ENCODE data around the gene TAC3. TPM values are rescaled to one million over a fixed set of nuclear protein-coding genes. Genes with fewer than 3 reads are reported as not detected.

TAC3 gene
- total RNA-seq, 3 donors from 2014 or later: 0.81 to 2.0 (median 1.8) TPM

DNA sequence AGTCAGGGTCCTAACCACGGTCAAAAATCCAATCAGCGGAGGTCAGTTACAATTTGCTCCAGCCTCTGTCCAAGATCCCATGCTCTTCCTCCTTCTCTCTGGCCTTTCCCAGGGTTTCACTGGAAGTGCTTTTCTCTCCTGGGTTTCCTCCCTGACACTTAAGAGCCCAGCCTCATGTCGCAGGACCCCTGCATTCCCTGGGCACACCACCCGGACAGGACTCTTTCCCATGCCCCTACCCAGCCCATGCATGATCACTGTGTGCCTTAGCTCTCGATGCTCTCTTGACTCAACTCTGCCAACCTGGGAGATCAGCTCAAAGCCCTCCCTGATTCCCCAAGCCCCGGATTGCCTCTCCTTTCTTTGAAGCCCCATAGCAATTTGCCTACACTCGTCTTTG is 15.5 kb upstream of the TAC3 start:
- no peaks in the 10 kb centered on the region for H3K9me3 ChIP-seq
- H3K4me3 ChIP-seq: no peak overlapping the region
- intact Hi-C loops (cut with DNase I, micrococcal nuclease): no loop called here
- DNase-seq (no peak), ATAC-seq (no peak)
- TF ChIP-seq, protein P1, sequence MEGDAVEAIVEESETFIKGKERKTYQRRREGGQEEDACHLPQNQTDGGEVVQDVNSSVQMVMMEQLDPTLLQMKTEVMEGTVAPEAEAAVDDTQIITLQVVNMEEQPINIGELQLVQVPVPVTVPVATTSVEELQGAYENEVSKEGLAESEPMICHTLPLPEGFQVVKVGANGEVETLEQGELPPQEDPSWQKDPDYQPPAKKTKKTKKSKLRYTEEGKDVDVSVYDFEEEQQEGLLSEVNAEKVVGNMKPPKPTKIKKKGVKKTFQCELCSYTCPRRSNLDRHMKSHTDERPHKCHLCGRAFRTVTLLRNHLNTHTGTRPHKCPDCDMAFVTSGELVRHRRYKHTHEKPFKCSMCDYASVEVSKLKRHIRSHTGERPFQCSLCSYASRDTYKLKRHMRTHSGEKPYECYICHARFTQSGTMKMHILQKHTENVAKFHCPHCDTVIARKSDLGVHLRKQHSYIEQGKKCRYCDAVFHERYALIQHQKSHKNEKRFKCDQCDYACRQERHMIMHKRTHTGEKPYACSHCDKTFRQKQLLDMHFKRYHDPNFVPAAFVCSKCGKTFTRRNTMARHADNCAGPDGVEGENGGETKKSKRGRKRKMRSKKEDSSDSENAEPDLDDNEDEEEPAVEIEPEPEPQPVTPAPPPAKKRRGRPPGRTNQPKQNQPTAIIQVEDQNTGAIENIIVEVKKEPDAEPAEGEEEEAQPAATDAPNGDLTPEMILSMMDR (IDR thresholded peaks at IDR 0.05): no peak
- H3K4me1 ChIP-seq (ENCODE audit: low read depth): no peaks in the 10 kb centered on the region
- H3K36me3 ChIP-seq (ENCODE audit: low read depth): no peaks in the 10 kb centered on the region

DNA sequence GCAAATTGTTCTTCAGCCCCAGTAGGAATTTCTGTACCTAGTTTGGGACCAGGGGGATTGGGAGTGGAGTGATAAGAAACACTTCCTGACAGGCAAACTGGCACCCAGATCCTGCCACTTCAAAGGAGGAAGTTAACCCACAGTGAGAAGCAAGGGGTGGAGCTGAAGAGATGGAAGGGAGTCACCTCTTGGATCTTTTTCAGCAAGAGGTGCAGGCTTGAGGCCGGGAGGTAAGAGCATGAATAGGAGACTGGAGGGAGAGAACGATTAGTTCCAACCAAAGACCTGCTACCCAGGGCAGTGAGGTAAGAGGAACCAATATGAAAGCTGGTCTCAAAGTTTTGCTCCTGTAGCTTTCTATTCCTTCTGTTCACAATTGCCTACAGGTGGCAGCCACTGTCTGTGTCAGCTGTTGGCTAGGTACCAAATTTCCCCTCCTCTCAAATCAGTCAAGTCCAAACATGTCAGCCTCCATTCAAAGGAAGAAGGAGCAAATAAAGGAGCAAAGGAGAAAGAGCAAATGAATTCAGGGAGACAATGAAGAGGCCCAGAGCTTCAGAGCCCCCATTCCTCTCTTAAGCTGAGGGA is 14.9 kb upstream of the TAC3 start:
- peak in 1 of 3 donors; percentile 30 for DNase-seq
- Histone ChIP-seq H3K36me3 (ENCODE audit: low read depth) (no peaks in the 10 kb centered on the region), H3K9me3 (no peaks in the 10 kb centered on the region), H3K4me1 (ENCODE audit: low read depth) (no peaks in the 10 kb centered on the region), H3K4me3 (no peak overlapping the region)
- intact Hi-C loops (cut with DNase I, micrococcal nuclease): no loop called here
- peak; percentile 75 for ATAC-seq
- TF ChIP-seq, protein P1 (IDR thresholded peaks at IDR 0.05): no peak

DNA sequence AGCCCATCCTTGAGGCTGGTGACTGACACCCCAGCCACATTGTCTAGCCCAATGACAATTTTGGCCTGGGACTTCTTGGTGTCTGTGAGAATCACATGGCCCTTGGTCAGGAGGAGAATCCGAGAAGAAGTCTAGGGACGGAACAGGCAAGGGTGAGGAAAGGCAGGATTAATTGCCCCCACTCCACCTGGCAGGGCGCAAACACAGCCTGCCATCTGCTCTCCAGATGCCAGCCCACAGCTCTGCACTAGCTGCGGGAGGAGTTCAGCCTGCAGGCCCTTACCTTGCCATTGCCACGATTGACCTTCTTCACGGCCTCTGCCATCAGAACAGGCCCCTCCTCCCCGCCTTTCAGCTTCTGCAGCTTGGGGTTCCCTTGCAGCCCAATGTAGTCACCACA is 13.1 kb upstream of the TAC3 start:
- TF ChIP-seq, protein P1 (IDR thresholded peaks at IDR 0.05): no peak
- no peak for ATAC-seq
- intact Hi-C loops (cut with DNase I, micrococcal nuclease): no loop called here
- no peak for DNase-seq
- H3K4me1 ChIP-seq (ENCODE audit: low read depth): no peaks in the 10 kb centered on the region
- no peaks in the 10 kb centered on the region for H3K9me3 ChIP-seq
- H3K4me3 ChIP-seq: no peak overlapping the region
- no peaks in the 10 kb centered on the region for H3K36me3 ChIP-seq (ENCODE audit: low read depth)

DNA sequence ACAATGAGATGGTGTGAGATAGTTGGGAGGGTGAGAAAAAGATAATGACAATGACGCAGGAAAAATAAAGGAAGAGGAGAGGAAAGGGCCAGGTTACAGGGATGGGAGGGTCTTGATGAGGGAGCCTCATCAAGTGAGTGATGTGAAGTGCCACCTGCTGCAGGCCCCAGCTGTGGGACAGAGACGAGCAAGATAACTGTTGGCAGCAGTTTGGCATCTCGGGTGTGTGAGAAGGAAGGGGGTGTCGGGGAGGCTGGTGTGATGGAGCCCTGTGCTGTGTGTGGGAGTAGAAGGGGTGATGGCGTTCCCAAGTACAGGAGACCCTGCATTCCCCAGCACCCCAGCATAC is 11.4 kb upstream of the TAC3 start:
- no peak for ATAC-seq
- intact Hi-C loops (cut with DNase I, micrococcal nuclease): no loop called here
- TF ChIP-seq, protein P1 (IDR thresholded peaks at IDR 0.05): no peak

DNA sequence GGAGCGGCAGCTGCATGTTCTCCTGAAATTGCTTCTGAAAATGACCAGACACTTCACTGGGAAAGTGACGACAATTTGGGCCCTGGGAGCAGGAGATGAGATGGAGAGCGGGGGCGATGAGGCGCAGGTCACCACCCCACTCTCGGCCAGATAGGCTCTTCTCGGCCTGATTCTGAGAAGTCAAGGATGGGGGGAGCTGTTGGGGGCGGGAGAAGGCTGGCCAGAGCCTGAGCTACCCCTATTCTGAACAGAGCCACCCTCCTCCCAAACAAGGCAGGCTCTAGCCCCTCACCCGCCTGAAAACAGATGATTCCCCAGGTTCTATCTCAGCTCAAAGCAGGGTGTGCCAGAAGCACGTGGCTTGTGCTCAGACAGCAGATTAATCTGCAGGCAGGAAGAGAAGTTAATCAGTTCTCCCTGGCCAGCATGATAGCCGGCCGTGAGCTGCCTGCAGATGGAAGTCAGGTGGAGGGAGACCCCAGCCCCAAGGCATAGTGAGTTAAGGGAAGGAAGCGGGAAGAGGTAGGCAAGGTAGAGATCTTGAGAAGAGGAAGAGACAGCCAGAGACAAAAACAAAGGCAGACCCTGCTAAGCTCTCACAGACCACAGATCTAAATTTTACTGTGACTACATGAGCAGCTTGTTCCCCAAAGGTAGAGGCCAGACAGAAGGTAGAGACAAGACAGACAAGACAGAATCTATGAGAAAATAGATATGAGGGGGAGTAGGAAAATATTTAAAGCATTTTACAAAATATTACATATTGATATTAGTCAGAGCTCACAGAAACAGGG is 10.9 kb upstream of the TAC3 start:
- H3K4me3 ChIP-seq: no peak overlapping the region
- intact Hi-C loops (cut with DNase I, micrococcal nuclease): no loop called here
- no peaks in the 10 kb centered on the region for H3K36me3 ChIP-seq (ENCODE audit: low read depth)
- TF ChIP-seq, protein P1 (IDR thresholded peaks at IDR 0.05): no peak
- ATAC-seq (no peak), DNase-seq (no peak)
- H3K9me3 ChIP-seq: no peaks in the 10 kb centered on the region
- no peaks in the 10 kb centered on the region for H3K4me1 ChIP-seq (ENCODE audit: low read depth)

More for the DNA sequence above, 11.4 kb upstream of the TAC3 start:
- no peak overlapping the region for H3K4me3 ChIP-seq
- no peaks in the 10 kb centered on the region for H3K4me1 ChIP-seq (ENCODE audit: low read depth)
- no peaks in the 10 kb centered on the region for H3K36me3 ChIP-seq (ENCODE audit: low read depth)
- DNase-seq: no peak
- H3K9me3 ChIP-seq: no peaks in the 10 kb centered on the region
